ENCODE results near the gene SYNGR3.

DNA sequence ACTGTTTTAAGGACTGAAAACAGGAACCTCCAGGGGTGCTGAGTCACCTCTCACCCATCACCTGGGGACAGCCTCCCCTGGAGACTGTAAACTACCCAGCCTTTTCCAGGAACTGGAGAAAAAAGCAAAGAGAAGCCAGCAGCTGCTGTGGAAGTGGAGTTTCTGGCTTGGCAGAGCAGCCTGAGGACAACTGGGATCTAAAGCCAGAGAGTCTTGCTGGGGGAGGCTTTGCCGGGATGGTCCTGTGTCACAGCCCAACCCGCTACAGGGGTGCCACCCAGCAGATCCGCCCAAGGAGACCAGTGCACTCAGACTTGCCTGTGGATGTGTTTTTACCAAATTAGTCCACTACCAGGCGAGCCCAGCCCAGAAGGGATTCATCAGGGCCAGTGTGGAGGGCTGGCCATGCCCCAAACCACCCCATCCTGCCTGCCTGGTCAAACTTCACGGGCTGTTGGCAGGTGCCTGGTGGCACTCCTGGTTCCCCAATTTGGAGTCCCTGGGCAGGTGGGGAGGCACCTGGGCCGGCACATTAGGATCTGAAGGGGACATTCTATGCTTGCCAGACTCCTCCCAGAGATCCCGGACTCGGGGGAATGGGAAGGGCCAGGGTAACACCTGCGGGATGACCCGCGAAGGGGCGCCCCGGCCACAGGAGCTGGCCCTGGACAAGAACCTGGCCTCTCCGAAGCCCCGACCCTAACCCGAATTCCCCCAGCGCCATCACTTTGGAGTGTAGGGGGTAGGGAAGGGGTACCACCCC lies 47.5 kb upstream of the SYNGR3 start:
- TF ChIP-seq POLR2A (IDR thresholded peaks at IDR 0.05; ENCODE audit: low read length) (no peak), ZC3H11A (IDR thresholded peaks at IDR 0.05) (no peak), ESRRA (IDR thresholded peaks at IDR 0.05; ENCODE audit: borderline replicate concordance, low read length) (no peak)
- TF ChIP-seq, protein P1, sequence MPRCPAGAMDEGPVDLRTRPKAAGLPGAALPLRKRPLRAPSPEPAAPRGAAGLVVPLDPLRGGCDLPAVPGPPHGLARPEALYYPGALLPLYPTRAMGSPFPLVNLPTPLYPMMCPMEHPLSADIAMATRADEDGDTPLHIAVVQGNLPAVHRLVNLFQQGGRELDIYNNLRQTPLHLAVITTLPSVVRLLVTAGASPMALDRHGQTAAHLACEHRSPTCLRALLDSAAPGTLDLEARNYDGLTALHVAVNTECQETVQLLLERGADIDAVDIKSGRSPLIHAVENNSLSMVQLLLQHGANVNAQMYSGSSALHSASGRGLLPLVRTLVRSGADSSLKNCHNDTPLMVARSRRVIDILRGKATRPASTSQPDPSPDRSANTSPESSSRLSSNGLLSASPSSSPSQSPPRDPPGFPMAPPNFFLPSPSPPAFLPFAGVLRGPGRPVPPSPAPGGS (IDR thresholded peaks at IDR 0.05): no peak
- TF ChIP-seq, protein P2, sequence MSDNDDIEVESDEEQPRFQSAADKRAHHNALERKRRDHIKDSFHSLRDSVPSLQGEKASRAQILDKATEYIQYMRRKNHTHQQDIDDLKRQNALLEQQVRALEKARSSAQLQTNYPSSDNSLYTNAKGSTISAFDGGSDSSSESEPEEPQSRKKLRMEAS (IDR thresholded peaks at IDR 0.05): no peak

Data from A549 (cell line).